ENCODE data around the gene RASL11A. TPM values are rescaled to one million over a fixed set of nuclear protein-coding genes. Genes with fewer than 3 reads are reported as not detected.

Gene RASL11A
- total RNA-seq, 1 donor from 2014 or later: 2.0 TPM

- intact Hi-C loops (cut with micrococcal nuclease): loop anchor here (1.0 to 10.0 kb wide), 15 partner anchors 9 to 1951 kb away; partner anchors contain the start of genes GTF3A, LNX2, MTIF3 and NUP58
- POLR2A ChIA-PET: interaction anchor here (0.5 to 1.3 kb wide), 20 partner anchors 8 to 798 kb away, joined by 3 to 19 read pairs (median 5); partner anchors contain the start of genes MTIF3, RASL11A and USP12
- no peak for TF ChIP-seq CTCF (IDR thresholded peaks at IDR 0.05)
- Mint-ChIP-seq H3K36me3 (ENCODE audit: low read depth) (peaks cover 50% of the 10 kb centered on the region), H3K4me1 (peaks cover 48% of the 10 kb centered on the region), H3K4me3 (peak within 1 kb of the TSS; percentile 93), H3K27ac (peak within 1 kb of the TSS; percentile 99), H3K27me3 (no peaks in the 10 kb centered on the region), H3K9me3 (no peaks in the 10 kb centered on the region)
- DNase-seq (peak; percentile 89), ATAC-seq (ENCODE audit: low read depth) (peak; percentile 93)
- CTCF ChIA-PET: no interaction called here
These were observed 19.2 kb upstream of the RASL11A start, which contains the start of gene RPL21 for GRCh38 chr13:27251166-27252091. RPL21 (plus strand) TSS chr13:27251558; CDS start chr13:27253777, 2,219 bp downstream.

DNA sequence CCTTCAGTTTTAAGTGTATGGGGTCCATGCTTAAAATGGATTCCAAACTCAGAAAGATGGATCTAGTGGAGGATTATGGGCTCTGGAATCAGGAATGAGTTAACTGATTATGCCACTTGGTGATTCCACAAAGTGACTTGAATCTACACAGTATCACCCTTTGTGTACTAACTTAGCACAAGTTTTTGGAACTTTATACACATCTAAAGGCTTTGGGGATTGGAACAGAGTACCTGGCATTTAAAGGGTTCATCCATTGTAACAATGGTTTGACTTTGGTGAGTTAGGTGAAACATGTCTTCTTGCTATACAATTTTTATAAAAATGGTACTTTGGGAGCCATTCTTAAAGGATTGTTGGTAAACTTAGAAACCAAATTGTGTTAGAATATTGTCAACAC, 18.2 kb upstream of the RASL11A start:
- CTCF ChIA-PET: interaction anchor here (1.1 to 1.8 kb wide), 2 partner anchors 18 to 267 kb away, joined by 4 to 5 read pairs; partner anchors contain the start of gene RASL11A
- no peak for ATAC-seq (ENCODE audit: low read depth)
- intact Hi-C loops (cut with micrococcal nuclease): loop anchor here (5.0 to 10.0 kb wide), 2 partner anchors 172 to 1465 kb away; partner anchors contain the start of genes GTF3A and SLC46A3
- Mint-ChIP-seq H3K4me3 (peak overlapping the region; percentile 93), H3K27me3 (no peaks in the 10 kb centered on the region), H3K4me1 (peaks cover 48% of the 10 kb centered on the region), H3K27ac (peak overlapping the region; percentile 99), H3K36me3 (ENCODE audit: low read depth) (peaks cover 61% of the 10 kb centered on the region), H3K9me3 (no peaks in the 10 kb centered on the region)
- POLR2A ChIA-PET: interaction anchor here (0.6 to 1.5 kb wide), 2 partner anchors 23 to 80 kb away, joined by 3 to 4 read pairs; no protein-coding TSS in a partner anchor
- no peak for TF ChIP-seq CTCF (IDR thresholded peaks at IDR 0.05)
- DNase-seq: no peak

GRCh38 chr13:27257233-27257568, 13.4 kb upstream of the RASL11A start:
- no peak for ATAC-seq (ENCODE audit: low read depth)
- Mint-ChIP-seq H3K36me3 (ENCODE audit: low read depth) (peaks cover 79% of the 10 kb centered on the region), H3K4me1 (peaks cover 72% of the 10 kb centered on the region), H3K4me3 (no peak overlapping the region), H3K27ac (no peak overlapping the region), H3K27me3 (no peaks in the 10 kb centered on the region), H3K9me3 (no peaks in the 10 kb centered on the region)
- no peak for DNase-seq
- CTCF ChIA-PET: no interaction called here
- intact Hi-C loops (cut with micrococcal nuclease): loop anchor here (10.0 kb wide), 1 partner anchor 168 kb away; the partner anchor contains the start of gene GTF3A
- POLR2A ChIA-PET: interaction anchor here (0.7 to 1.3 kb wide), 5 partner anchors 9 to 267 kb away, joined by 3 read pairs; partner anchors contain the start of gene RASL11A
- TF ChIP-seq CTCF (IDR thresholded peaks at IDR 0.05): no peak

DNA sequence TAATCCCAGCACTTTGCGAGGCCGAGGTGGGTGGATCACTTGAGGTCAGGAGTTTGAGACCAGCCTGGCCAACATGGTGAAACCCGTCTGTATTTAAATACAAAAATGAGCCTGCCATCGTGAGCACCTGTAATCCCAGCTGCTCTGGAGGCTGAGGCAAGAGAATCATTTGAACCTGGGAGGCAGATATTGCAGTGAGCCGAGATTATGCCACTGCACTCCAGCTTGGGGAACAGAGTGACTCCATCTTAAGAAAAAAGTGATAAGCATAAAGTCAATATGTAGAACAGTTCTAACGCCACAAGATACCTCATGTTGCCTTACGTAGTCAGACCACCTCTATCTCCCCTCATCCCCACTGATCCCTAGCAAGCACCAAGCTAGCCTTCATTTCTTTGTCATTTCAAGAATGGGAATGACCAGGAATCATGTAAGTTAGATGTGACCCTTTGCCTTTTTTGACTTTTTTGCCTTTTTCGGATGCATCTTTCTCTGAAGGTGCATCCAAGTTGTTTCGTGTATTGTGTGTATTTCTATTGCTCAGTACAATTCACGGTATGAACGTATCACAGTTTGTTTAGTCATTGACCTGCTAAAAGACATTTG, 12.9 kb upstream of the RASL11A start:
- ATAC-seq (ENCODE audit: low read depth) (no peak), DNase-seq (no peak)
- Mint-ChIP-seq H3K27ac (peak overlapping the region; percentile 50), H3K4me1 (peaks cover 71% of the 10 kb centered on the region), H3K9me3 (no peaks in the 10 kb centered on the region), H3K27me3 (no peaks in the 10 kb centered on the region), H3K36me3 (ENCODE audit: low read depth) (peaks cover 78% of the 10 kb centered on the region), H3K4me3 (no peak overlapping the region)
- TF ChIP-seq CTCF (IDR thresholded peaks at IDR 0.05): no peak
- ChIA-PET CTCF (no interaction called here), POLR2A (interaction anchor here (1.3 kb wide), 1 partner anchor 13 kb away, joined by 3 read pairs; the partner anchor contains the start of gene RASL11A)
- intact Hi-C loops (cut with micrococcal nuclease): loop anchor here (10.0 kb wide), 1 partner anchor 167 kb away; the partner anchor contains the start of gene GTF3A

Data from activated B cell treated with CpG ODN at 0.5 μM for 24 hours (primary cell).